H7 (cell line): ENCODE measurements around the gene ADRB1. TPM values are rescaled to one million over a fixed set of nuclear protein-coding genes. Genes with fewer than 3 reads are reported as not detected.

Experiments used
- DNase-seq: peaks from one replicate; pipeline ENCODE4 v3.0.0; 2012
- H3K27me3 ChIP-seq: 2 replicates; pipeline ENCODE4 v1.6.0; 2011; ENCODE audit warnings: mild to moderate bottlenecking, low read length; ENCODE audit not compliant: control insufficient read depth, insufficient read depth
- H3K36me3 ChIP-seq: replicated peaks from 2 replicates; pipeline ENCODE4 v1.5.1; 2011; ENCODE audit warnings: low read length; ENCODE audit not compliant: control insufficient read depth, insufficient read depth
- H3K4me3 ChIP-seq: 2 replicates; pipeline ENCODE4 v1.5.1; 2011; ENCODE audit warnings: low read depth, mild to moderate bottlenecking, control low read depth, low read length, moderate library complexity; ENCODE audit not compliant: insufficient read depth
- total RNA-seq: library from RNA; depleted of rRNA; stranded (reverse); fragments of >200 nt; shearing (Covaris generic); gene quantifications from 2 replicates; pipeline ENCODE4 v1.2.3, GENCODE V29; 2014; rRNA removed

The ADRB1 gene
- total RNA-seq, 1 experiment from 2014 or later, result 0.24 TPM

GRCh38 chr10:114079421-114079820 is 35.8 kb downstream of the ADRB1 start:
- Histone ChIP-seq H3K27me3 (no peaks in the 10 kb centered on the region), H3K36me3 (no peaks in the 10 kb centered on the region), H3K4me3 (no peak overlapping the region)
- no peak for DNase-seq

GRCh38 chr10:114081911-114082583 is 38.4 kb downstream of the ADRB1 start:
- no peaks in the 10 kb centered on the region for H3K27me3 ChIP-seq
- DNase-seq, result no peak
- H3K36me3 ChIP-seq, result no peaks in the 10 kb centered on the region
- H3K4me3 ChIP-seq, result no peak overlapping the region

- Histone ChIP-seq H3K36me3 (no peaks in the 10 kb centered on the region), H3K27me3 (no peaks in the 10 kb centered on the region), H3K4me3 (no peak overlapping the region)
- DNase-seq, result no peak
Measured at GRCh38 chr10:114083040-114083439, 39.4 kb downstream of the ADRB1 start.

GRCh38 chr10:114084215-114084614 is 40.5 kb downstream of the ADRB1 start:
- no peak for DNase-seq
- no peaks in the 10 kb centered on the region for H3K36me3 ChIP-seq
- no peaks in the 10 kb centered on the region for H3K27me3 ChIP-seq
- no peak overlapping the region for H3K4me3 ChIP-seq

GRCh38 chr10:114087255-114087654 is 43.6 kb downstream of the ADRB1 start:
- Histone ChIP-seq H3K36me3 (no peaks in the 10 kb centered on the region), H3K27me3 (no peaks in the 10 kb centered on the region), H3K4me3 (no peak overlapping the region)
- no peak for DNase-seq

- Histone ChIP-seq H3K4me3 (no peak overlapping the region), H3K36me3 (no peaks in the 10 kb centered on the region), H3K27me3 (no peaks in the 10 kb centered on the region)
- no peak for DNase-seq
Measured at GRCh38 chr10:114087655-114088054, 44.0 kb downstream of the ADRB1 start.

GRCh38 chr10:114094795-114095194 is 51.1 kb downstream of the ADRB1 start:
- Histone ChIP-seq H3K36me3 (no peaks in the 10 kb centered on the region), H3K4me3 (no peak overlapping the region), H3K27me3 (no peaks in the 10 kb centered on the region)
- DNase-seq, result no peak

GRCh38 chr10:114095559-114096337 is 52.1 kb downstream of the ADRB1 start:
- peaks cover 9% of the 10 kb centered on the region for H3K27me3 ChIP-seq
- no peak for DNase-seq
- no peaks in the 10 kb centered on the region for H3K36me3 ChIP-seq
- no peak overlapping the region for H3K4me3 ChIP-seq

Other genes starting within 250 kb of the ADRB1 start
- 14.7 and 17.6 TPM in 2 replicates for gene DCLRE1A, start 189.8 kb upstream of the ADRB1 start, total RNA-seq
- 8.1 and 11.3 TPM in 2 replicates for gene NHLRC2, start 189.2 kb upstream of the ADRB1 start, total RNA-seq
- gene CCDC186, start 130.3 kb downstream of the ADRB1 start, total RNA-seq, result 5.9 and 15.6 TPM in 2 replicates
- 0.14 and 0.26 TPM in 2 replicates for gene TDRD1, start 135.5 kb downstream of the ADRB1 start, total RNA-seq
- gene VWA2, start 195.4 kb downstream of the ADRB1 start, total RNA-seq, result 0.21 and 0.44 TPM in 2 replicates